PC-9 (cell line): ENCODE measurements around the gene CBX1. TPM values are rescaled to one million over a fixed set of nuclear protein-coding genes. Genes with fewer than 3 reads are reported as not detected.
"Not testable (repeated sequence)": the region's sequence is repeated elsewhere in the genome, so short reads cannot be mapped to it uniquely, and the experiment has no call there.

Source experiments
- BruUV-seq: library from RNA; stranded (reverse); fragments of 400-500 nt; replicated peaks from 2 replicates; lab custom pipeline; 2021; lab: Mats Ljungman, UMichigan
- CTCF ChIA-PET: fragments of 300-600 bp; sonication (Branson Sonifier 250); formaldehyde crosslinking; loops from one replicate; lab custom pipeline; 2022; ENCODE audit warnings: antibody characterized with exemption; lab: Charles Lee
- POLR2A ChIA-PET: fragments of 300-600 bp; sonication (Branson Sonifier 250); formaldehyde crosslinking; loops from one replicate; lab custom pipeline; 2022; ENCODE audit warnings: antibody characterized with exemption; ENCODE audit not compliant: unreplicated experiment; lab: Charles Lee
- DNase-seq, 2 experiments: peaks; one replicate each; pipeline versions ENCODE4 v3.0.0 to v3.0.0-alpha.2; 2015 to 2022; ENCODE audit warnings: mixed read lengths in 1 of 2
- H2AFZ ChIP-seq: fragments of 200-600 bp; sonication (generic); 2 replicates; pipeline ENCODE4 v1.8.1; 2017; ENCODE audit warnings: antibody characterized with exemption
- H3F3A ChIP-seq: fragments of 200-600 bp; sonication (generic); 2 replicates; pipeline ENCODE4 v1.8.1; 2017; ENCODE audit warnings: antibody characterized with exemption, mild to moderate bottlenecking, low read depth; ENCODE audit not compliant: insufficient read depth
- H3K27ac ChIP-seq: fragments of 200-600 bp; sonication (generic); 2 replicates; pipeline ENCODE4 v1.6.1; 2016; ENCODE audit warnings: mixed run types
- H3K27me3 ChIP-seq: fragments of 200-600 bp; sonication (generic); 2 replicates; pipeline ENCODE4 v1.6.1; 2016; ENCODE audit warnings: low read depth, mixed run types; ENCODE audit not compliant: insufficient read depth
- H3K36me3 ChIP-seq: fragments of 200-600 bp; sonication (generic); 2 replicates; pipeline ENCODE4 v1.6.1; 2016; ENCODE audit warnings: low read depth, mixed run types
- H3K4me1 ChIP-seq: fragments of 200-600 bp; sonication (generic); replicated peaks from 2 replicates; pipeline ENCODE4 v1.6.1; 2016; ENCODE audit warnings: mixed run types; ENCODE audit not compliant: insufficient read depth
- H3K4me2 ChIP-seq: fragments of 200-600 bp; sonication (generic); 2 replicates; pipeline ENCODE4 v1.6.1; 2017; ENCODE audit warnings: mixed run types
- H3K4me3 ChIP-seq: fragments of 200-600 bp; sonication (generic); 2 replicates; pipeline ENCODE4 v1.6.1; 2016; ENCODE audit warnings: mixed run types
- H3K79me2 ChIP-seq: fragments of 200-600 bp; sonication (generic); 2 replicates; pipeline ENCODE4 v1.6.1; 2017; ENCODE audit warnings: low read depth, mixed run types
- H3K9me2 ChIP-seq: fragments of 200-600 bp; sonication (generic); 2 replicates; pipeline ENCODE4 v1.8.1; 2017; ENCODE audit warnings: mild to moderate bottlenecking; ENCODE audit not compliant: insufficient read depth
- H3K9me3 ChIP-seq: fragments of 200-600 bp; sonication (generic); 2 replicates; pipeline ENCODE4 v1.8.1; 2016; ENCODE audit warnings: low read depth; ENCODE audit not compliant: insufficient read depth
- H4K20me1 ChIP-seq: fragments of 200-600 bp; sonication (generic); 2 replicates; pipeline ENCODE4 v1.8.1; 2017; ENCODE audit not compliant: insufficient read depth
- CTCF ChIP-seq: fragments of 200-600 bp; sonication (generic); conservative IDR thresholded peaks from 2 replicates; pipeline ENCODE4 v1.6.1; 2017; ENCODE audit warnings: mixed run types, antibody characterized with exemption, mild to moderate bottlenecking, moderate library complexity
- EZH2 ChIP-seq: fragments of 200-600 bp; sonication (generic); IDR thresholded peaks from 2 replicates; pipeline ENCODE4 v1.8.0; 2017; ENCODE audit warnings: antibody characterized with exemption, low read depth
- intact Hi-C: fragments of 100-400 bp; cut with micrococcal nuclease; formaldehyde crosslinking; loops from one replicate; pipeline ENCODE4 v1.10.0; 2022; ENCODE audit not compliant: unreplicated experiment
- total RNA-seq: library from RNA; stranded (reverse); gene quantifications from 2 replicates; pipeline ENCODE4 v1.2.3, GENCODE V29; 2021

CBX1 gene
- total RNA-seq, 1 experiment from 2014 or later: 93.9 TPM

- Histone ChIP-seq H4K20me1 (peaks cover 62% of the 10 kb centered on the region), H3K36me3 (no peaks in the 10 kb centered on the region), H3K4me1 (no peaks in the 10 kb centered on the region), H3K4me3 (no peak overlapping the region), H3K79me2 (peaks cover 76% of the 10 kb centered on the region), H3K27me3 (no peaks in the 10 kb centered on the region), H3F3A (peaks cover 39% of the 10 kb centered on the region), H3K9me2 (no peaks in the 10 kb centered on the region), H3K27ac (peak overlapping the region; percentile 26), H3K4me2 (no peak overlapping the region), H3K9me3 (no peaks in the 10 kb centered on the region), H2AFZ (no peak overlapping the region)
- intact Hi-C loops: no loop called here
- no peak for DNase-seq
- BruUV-seq: no TSS peak
- ChIA-PET CTCF (interaction anchor here (0.6 kb wide), 1 partner anchor 554 kb away, joined by 4 read pairs; no protein-coding TSS in a partner anchor), POLR2A (no interaction called here)
- TF ChIP-seq EZH2 (no peak), CTCF (no peak)
These were observed 19.4 kb downstream of the CBX1 start for GRCh38 chr17:48081858-48082257.

- Histone ChIP-seq H3K79me2 (peaks cover 35% of the 10 kb centered on the region), H4K20me1 (peaks cover 46% of the 10 kb centered on the region), H3F3A (peaks cover 39% of the 10 kb centered on the region; the same call in 1 of the 2 replicates), H3K36me3 (peaks cover 21% of the 10 kb centered on the region)
- DNase-seq, intact Hi-C loops, POLR2A ChIA-PET, H3K27ac ChIP-seq, H2AFZ ChIP-seq, H3K4me3 ChIP-seq, H3K9me3 ChIP-seq, H3K4me1 ChIP-seq, H3K9me2 ChIP-seq, H3K4me2 ChIP-seq, H3K27me3 ChIP-seq, CTCF ChIA-PET, BruUV-seq: not testable (repeated sequence)
These were observed 24.1 kb downstream of the CBX1 start for GRCh38 chr17:48077152-48077551.

GRCh38 chr17:48074322-48075081 lies 26.8 kb downstream of the CBX1 start:
- H2AFZ ChIP-seq: no peak overlapping the region
- CTCF ChIA-PET: interaction anchor here (0.5 to 1.1 kb wide), 5 partner anchors 19 to 153 kb away, joined by 3 to 4 read pairs (median 4); no protein-coding TSS in a partner anchor
- H3F3A ChIP-seq: peaks cover 25% of the 10 kb centered on the region; the same call in 1 of the 2 replicates
- H3K9me2 ChIP-seq: no peaks in the 10 kb centered on the region
- no peaks in the 10 kb centered on the region for H3K4me1 ChIP-seq
- no peak overlapping the region for H3K4me3 ChIP-seq
- POLR2A ChIA-PET: no interaction called here
- no peak overlapping the region for H3K4me2 ChIP-seq
- H3K36me3 ChIP-seq: peaks cover 21% of the 10 kb centered on the region
- no peak overlapping the region for H3K27ac ChIP-seq
- TF ChIP-seq EZH2: no peak
- peak; percentile 94 for TF ChIP-seq CTCF
- no peaks in the 10 kb centered on the region for H3K9me3 ChIP-seq
- peaks cover 14% of the 10 kb centered on the region for H3K79me2 ChIP-seq
- DNase-seq: peak; percentile 62 to 71
- H3K27me3 ChIP-seq: no peaks in the 10 kb centered on the region
- intact Hi-C loops: loop anchor here (1.0 to 2.0 kb wide), 2 partner anchors 48 to 56 kb away; no protein-coding TSS in a partner anchor
- H4K20me1 ChIP-seq: peaks cover 26% of the 10 kb centered on the region
- BruUV-seq: no TSS peak

- H3K27ac ChIP-seq, H3K4me3 ChIP-seq, BruUV-seq, H3K9me3 ChIP-seq, POLR2A ChIA-PET, H3K4me2 ChIP-seq, DNase-seq, H3K4me1 ChIP-seq, H3K79me2 ChIP-seq, H3K9me2 ChIP-seq, H2AFZ ChIP-seq, H3K27me3 ChIP-seq: not testable (repeated sequence)
- Histone ChIP-seq H4K20me1 (peaks cover 17% of the 10 kb centered on the region), H3F3A (peaks cover 27% of the 10 kb centered on the region; the same call in 1 of the 2 replicates), H3K36me3 (peaks cover 24% of the 10 kb centered on the region)
- intact Hi-C loops: loop anchor here (1.0 to 2.0 kb wide), 2 partner anchors 47 to 57 kb away; no protein-coding TSS in a partner anchor
- CTCF ChIA-PET: interaction anchor here (0.7 kb wide), 1 partner anchor 12 kb away, joined by 12 read pairs; no protein-coding TSS in a partner anchor
These were observed 27.6 kb downstream of the CBX1 start for GRCh38 chr17:48073566-48074094.

- intact Hi-C loops, POLR2A ChIA-PET, H3K4me1 ChIP-seq, H3K4me3 ChIP-seq, H3K27me3 ChIP-seq, H3K4me2 ChIP-seq, H3K9me2 ChIP-seq, H3K27ac ChIP-seq, H2AFZ ChIP-seq, BruUV-seq, CTCF ChIA-PET, H3K9me3 ChIP-seq, DNase-seq, H3K79me2 ChIP-seq: not testable (repeated sequence)
- peaks cover 31% of the 10 kb centered on the region for H3K36me3 ChIP-seq
- peaks cover 27% of the 10 kb centered on the region; the same call in 1 of the 2 replicates for H3F3A ChIP-seq
- peaks cover 12% of the 10 kb centered on the region for H4K20me1 ChIP-seq
These were observed 28.5 kb downstream of the CBX1 start for GRCh38 chr17:48072811-48073210.
